ENCODE data around the gene SELENOF.

SELENOF gene

GRCh38 chr1:86913896-86914600 is at the start of gene SELENOF:
Gene SELENOF (minus strand): TSS chr1:86914126. CDS start chr1:86914111, 15 bp downstream.
- DNase-seq: peak; percentile 97

DNA sequence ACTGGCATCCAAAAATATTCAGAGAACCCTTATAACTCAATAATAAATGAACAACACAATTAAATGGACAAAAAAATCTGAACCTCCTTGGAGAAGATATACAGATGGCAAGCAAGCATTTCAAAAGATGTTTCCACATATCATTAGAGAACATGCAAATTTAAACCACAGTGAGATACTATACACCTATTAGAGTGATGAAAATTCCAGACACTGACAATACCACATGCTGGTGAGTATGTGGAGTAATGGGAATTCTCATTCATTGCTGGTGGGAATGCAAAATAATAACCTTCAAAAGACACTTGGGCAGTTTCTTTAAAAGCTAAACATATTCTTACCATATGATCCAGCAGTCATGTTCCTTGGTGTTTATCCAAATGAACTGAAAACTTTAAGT is 46.6 kb upstream of the SELENOF start:
- DNase-seq: no peak

GRCh38 chr1:86957221-86957620 is 43.3 kb upstream of the SELENOF start:
- DNase-seq: no peak

DNA sequence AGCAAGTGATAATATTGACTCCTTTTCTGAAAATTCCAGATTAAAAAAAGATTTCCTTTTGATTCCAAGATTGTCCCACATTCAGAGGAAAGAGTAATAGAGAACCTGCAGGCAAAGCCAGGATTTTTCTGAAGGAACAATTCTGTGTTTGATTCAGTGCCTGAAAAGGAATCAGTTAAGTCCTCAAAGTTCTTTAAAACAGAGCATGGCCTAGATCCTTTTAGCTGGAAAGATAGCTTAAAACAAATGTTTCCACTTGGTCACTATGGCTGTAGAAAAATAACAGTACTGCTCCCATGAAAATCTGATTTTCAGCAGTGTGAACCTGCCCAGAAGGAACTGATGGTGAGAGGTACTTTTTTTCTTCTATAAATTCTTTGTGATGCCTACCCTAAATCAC is 42.3 kb upstream of the SELENOF start:
- DNase-seq: no peak

GRCh38 chr1:86955678-86956077 is 41.8 kb upstream of the SELENOF start:
- no peak for DNase-seq

GRCh38 chr1:86953167-86953566 is 39.2 kb upstream of the SELENOF start:
- DNase-seq: no peak

- no peak for DNase-seq
Measured at GRCh38 chr1:86951430-86951829, 37.5 kb upstream of the SELENOF start.

DNA sequence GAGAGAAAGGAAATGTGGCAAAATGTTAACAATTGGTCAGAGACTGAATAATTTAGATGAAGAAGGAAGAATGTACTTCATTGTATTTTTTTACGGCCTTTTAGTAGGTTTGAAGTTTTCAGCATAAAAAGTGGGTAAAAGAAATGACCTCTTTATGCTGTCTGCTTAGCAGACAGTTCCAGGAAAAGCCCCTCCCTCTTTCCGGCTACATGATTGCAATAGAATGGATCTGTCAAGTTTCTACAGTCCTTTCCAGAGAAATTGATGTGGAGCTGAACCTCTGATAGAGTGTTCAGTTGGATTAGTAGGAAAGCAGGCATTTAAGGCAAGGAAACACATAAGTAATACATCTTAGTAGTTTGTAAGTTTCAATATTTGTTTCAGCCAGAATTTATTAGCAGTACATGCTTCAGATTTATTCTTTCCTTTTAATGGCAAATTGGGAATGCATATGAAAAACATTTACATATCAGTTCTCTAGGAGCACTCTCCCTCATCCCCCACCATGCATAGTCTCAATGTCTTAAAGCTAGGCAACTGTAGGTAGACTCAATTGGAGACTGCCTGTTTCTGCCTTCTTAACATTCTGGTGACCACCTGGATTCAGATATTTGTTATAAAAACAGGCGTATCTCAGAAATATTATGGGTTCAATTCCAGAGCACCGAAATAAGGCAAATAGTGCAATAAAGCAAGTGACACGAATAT is 36.9 kb upstream of the SELENOF start:
- no peak for DNase-seq

DNA sequence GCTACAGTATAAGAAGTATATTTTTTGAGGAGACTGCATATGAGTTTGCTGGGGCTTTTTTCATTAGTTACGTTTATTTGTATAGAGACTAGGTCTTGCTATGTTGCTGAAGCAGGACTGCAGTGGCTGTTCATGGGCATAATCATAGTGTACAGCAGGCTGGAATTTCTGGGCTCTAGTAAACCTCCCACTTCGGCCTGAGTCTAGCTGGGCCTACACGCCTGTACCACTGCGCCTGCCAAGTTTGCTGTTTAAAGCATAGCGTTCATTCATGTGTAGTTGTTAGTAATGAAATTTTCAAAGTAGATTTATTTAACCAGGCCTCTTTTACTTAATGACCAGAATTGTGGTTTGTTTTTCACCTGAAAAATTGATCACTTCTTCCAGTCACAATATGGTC is 34.3 kb upstream of the SELENOF start:
- DNase-seq: no peak

DNA sequence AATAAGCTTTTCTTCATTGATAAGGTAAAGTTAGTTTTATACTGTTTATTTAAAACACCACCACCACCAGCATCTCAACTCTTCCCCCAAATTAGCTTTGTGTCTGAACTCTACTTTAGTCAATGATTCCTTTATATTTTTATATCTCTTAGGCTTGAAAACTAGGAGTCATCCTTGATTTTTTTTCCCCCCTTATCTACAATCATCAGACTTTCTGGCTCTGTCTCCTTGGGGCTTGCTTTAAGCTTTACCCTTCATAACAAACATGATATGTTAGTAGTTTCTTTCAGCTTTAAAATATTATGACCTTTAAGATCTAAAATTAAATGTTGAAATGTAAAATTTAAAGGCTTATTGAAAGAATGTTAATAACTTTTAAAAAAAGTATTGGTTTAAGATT is 28.8 kb upstream of the SELENOF start:
- no peak for DNase-seq

- DNase-seq: no peak
Measured at GRCh38 chr1:86942042-86942441, 28.1 kb upstream of the SELENOF start.

- no peak for DNase-seq
Measured at GRCh38 chr1:86940599-86940998, 26.7 kb upstream of the SELENOF start.

DNA sequence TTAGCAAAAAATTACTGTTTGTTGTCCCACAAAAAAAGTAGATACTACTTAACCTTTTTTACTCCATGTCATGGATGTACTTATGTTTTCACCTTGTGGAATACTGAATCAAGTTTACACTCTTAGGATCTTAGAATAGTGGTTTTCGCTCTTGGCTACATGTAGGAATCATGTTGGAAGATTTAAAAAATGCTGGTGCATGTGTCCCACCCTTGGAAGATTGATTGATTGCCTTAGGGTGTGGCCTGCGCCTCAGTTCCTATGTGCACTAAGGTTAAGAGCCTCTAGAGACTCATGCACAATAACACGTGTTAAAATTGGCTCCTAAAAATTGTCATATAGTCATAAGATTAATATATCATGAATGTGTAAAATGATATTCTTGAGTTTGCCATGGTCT is 25.5 kb upstream of the SELENOF start:
- no peak for DNase-seq

GRCh38 chr1:86938855-86939254 is 24.9 kb upstream of the SELENOF start:
- DNase-seq: no peak

- no peak for DNase-seq
Measured at GRCh38 chr1:86938450-86938849, 24.5 kb upstream of the SELENOF start.

- no peak for DNase-seq
Measured at GRCh38 chr1:86933562-86934377, 19.8 kb upstream of the SELENOF start.

- DNase-seq: no peak
Measured at GRCh38 chr1:86933051-86933450, 19.1 kb upstream of the SELENOF start.

- no peak for DNase-seq
Measured at GRCh38 chr1:86928819-86929218, 14.9 kb upstream of the SELENOF start.

DNA sequence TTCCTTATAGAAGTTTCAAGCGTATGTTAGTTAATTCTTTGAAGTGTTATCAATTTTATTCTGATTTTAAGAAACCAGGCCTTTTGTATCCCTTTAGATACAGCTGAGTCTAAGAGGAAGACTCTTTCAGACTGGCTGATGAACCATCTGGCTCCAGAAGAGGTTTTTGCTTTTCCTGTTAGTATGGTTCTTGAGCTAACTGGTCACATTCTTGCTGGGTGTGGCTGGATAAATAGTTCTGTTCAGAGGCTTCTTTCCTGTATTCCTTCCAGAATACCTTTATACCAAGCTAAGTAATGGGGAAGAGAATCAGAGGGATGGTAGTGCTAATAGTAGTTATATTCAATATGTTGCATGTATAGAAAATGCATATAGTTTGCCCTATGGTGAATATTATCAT is 13.0 kb upstream of the SELENOF start:
- DNase-seq: no peak

GRCh38 chr1:86925742-86926141 is 11.8 kb upstream of the SELENOF start:
- DNase-seq: no peak

DNA sequence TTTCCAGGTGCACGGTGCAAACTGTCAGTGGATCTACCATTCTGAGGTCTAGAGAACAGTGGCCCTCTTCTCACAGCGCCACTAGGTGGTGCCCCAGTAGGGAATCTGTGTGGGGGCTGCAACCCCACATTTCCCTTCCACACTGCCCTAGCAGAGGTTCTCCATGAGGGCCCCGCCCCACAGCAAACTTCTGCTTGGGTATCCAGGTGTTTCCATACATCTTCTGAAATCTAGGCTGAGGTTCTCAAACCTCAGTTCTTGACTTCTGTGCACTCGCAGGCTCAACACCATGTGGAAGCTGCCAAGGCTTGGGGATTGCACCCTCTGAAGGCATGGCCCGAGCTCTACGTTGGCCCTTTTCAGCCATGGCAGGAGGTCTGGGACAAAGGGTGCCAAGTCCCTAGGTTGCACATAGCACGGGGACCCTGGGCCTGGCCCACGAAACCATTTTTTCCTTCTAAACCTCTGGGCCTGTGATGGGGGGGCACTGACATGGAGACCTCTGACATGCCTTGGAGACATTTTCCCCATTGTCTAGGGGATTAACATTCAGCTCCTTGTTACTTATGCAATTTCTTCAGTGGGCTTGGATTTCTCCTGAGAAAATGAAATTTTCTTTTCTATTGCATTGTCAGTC is 10.5 kb upstream of the SELENOF start:
- DNase-seq: no peak

- DNase-seq: no peak
Measured at GRCh38 chr1:86922445-86922844, 8.5 kb upstream of the SELENOF start.

DNA sequence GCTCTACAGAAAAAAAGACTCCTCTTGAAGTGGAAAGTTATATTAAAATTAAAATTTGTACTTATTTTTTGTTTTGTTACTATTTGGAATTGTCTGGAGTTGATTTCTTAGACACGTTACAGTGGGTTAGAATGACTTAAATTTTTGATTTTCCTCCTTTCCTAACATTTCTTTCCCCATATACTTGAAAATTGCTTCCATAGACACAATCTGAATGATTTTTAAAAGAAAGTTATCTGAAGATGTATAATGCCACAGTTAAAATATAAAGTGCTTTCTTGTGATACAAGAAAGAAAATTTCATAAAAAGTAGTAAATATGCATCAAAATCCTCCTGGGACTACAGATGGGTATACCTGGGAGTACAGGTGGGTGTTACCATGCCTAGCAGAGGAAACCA is 2.8 kb upstream of the SELENOF start:
- DNase-seq: no peak

Measured in NCI-H524 treated with DMSO at 0.1 percent for 48 hours (cell line).